ENCODE data around the gene CCNL1. TPM values are rescaled to one million over a fixed set of nuclear protein-coding genes. Genes with fewer than 3 reads are reported as not detected.
A peak's percentile ranks its signal among the peaks of the same experiment; 100 is the strongest.

The CCNL1 gene
- total RNA-seq, 1 experiment from 2014 or later: 118 TPM

DNA sequence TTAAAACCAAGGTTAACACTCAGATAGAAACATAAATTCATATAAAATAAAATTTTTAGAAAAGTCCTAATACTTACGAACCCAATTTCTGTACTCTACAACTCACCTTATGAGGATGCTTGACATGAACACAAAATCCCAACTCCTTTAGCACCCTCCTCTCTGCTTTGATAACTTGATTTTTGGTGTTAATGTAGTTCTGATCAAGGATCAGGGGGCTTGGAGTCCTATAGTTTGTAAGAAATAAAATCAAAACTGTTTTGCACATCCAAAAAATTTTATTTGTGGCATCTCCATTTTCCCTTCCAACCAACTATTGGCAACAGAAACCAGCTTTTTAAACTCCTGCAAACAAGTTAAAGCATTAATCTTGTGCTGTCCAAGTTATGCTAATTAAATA lies 7.0 kb downstream of the CCNL1 start:
- no TSS peak for BruUV-seq (replicated peaks)

DNA sequence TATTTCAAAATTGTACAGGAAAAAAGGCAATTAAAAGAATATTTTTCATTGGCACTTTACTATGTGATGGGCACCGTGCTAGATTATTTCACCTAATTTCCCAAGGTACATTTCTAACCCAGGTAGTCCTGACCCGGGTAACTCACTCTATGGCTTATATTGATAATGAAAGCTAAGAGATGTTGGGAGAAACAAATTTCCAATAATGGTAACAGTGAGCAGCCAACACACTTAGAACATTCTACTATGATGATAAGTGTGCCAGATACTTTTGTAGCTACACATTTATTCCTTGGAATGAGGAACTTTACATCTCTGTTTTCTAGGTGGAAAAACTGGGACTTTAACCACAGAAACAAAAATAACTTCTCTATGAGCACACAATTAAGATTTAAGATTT lies 7.5 kb downstream of the CCNL1 start:
- no peaks in the 10 kb centered on the region for H3K27me3 ChIP-seq (ENCODE audit: control insufficient read depth, insufficient read depth, low read length)
- H3K27ac ChIP-seq (ENCODE audit: low read length): peak overlapping the region; percentile 37; the same call in 1 of the 2 replicates
- intact Hi-C loops (cut with micrococcal nuclease; ENCODE audit: unreplicated experiment): no loop called here
- DNase-seq (ENCODE audit: low read depth, low spot score): no peak
- no peak overlapping the region for H3K4me3 ChIP-seq (ENCODE audit: low read depth in 2 of 2, low read length in 2 of 2)
- no peaks in the 10 kb centered on the region for H3K9me3 ChIP-seq (ENCODE audit: control insufficient read depth, insufficient read depth, low read depth, low read length)
- peaks cover 100% of the 10 kb centered on the region for H3K36me3 ChIP-seq (ENCODE audit: control insufficient read depth, insufficient read depth, low read length)
- in situ Hi-C loops (cut with HindIII; ENCODE audit: low pct_unique_long_range_greater_than_20kb, low sequenced_read_pairs): no loop called here
- ChIA-PET POLR2A (interaction anchor here (0.6 kb wide), 2 partner anchors 25 to 307 kb away, joined by 5 to 8 read pairs; no protein-coding TSS in a partner anchor), CTCF (no interaction called here)
- ATAC-seq: no peak
- H3K4me1 ChIP-seq (ENCODE audit: control insufficient read depth, insufficient read depth, low read length): peaks cover 42% of the 10 kb centered on the region
- BruUV-seq (replicated peaks): no TSS peak
- TF ChIP-seq POLR2AphosphoS5 (IDR thresholded peaks at IDR 0.05; ENCODE audit: low read depth, low read length) (peak; percentile 32; the same call in 1 of the 2 replicates), TCF7L2 (IDR thresholded peaks at IDR 0.05; ENCODE audit: low read depth, low read length) (no peak)
- TF ChIP-seq, protein P1, sequence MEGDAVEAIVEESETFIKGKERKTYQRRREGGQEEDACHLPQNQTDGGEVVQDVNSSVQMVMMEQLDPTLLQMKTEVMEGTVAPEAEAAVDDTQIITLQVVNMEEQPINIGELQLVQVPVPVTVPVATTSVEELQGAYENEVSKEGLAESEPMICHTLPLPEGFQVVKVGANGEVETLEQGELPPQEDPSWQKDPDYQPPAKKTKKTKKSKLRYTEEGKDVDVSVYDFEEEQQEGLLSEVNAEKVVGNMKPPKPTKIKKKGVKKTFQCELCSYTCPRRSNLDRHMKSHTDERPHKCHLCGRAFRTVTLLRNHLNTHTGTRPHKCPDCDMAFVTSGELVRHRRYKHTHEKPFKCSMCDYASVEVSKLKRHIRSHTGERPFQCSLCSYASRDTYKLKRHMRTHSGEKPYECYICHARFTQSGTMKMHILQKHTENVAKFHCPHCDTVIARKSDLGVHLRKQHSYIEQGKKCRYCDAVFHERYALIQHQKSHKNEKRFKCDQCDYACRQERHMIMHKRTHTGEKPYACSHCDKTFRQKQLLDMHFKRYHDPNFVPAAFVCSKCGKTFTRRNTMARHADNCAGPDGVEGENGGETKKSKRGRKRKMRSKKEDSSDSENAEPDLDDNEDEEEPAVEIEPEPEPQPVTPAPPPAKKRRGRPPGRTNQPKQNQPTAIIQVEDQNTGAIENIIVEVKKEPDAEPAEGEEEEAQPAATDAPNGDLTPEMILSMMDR (IDR thresholded peaks at IDR 0.05): no peak

More for the DNA sequence above, 7.0 kb downstream of the CCNL1 start:
- H3K27me3 ChIP-seq (ENCODE audit: control insufficient read depth, insufficient read depth, low read length): no peaks in the 10 kb centered on the region
- peaks cover 100% of the 10 kb centered on the region for H3K36me3 ChIP-seq (ENCODE audit: control insufficient read depth, insufficient read depth, low read length)
- no peak overlapping the region for H3K27ac ChIP-seq (ENCODE audit: low read length)
- DNase-seq (ENCODE audit: low read depth, low spot score): no peak
- no peak for ATAC-seq
- no peak overlapping the region for H3K4me3 ChIP-seq (ENCODE audit: low read depth in 2 of 2, low read length in 2 of 2)
- in situ Hi-C loops (cut with HindIII; ENCODE audit: low pct_unique_long_range_greater_than_20kb, low sequenced_read_pairs) (no loop called here), intact Hi-C loops (cut with micrococcal nuclease; ENCODE audit: unreplicated experiment) (no loop called here)
- H3K4me1 ChIP-seq (ENCODE audit: control insufficient read depth, insufficient read depth, low read length): peaks cover 47% of the 10 kb centered on the region
- no peaks in the 10 kb centered on the region for H3K9me3 ChIP-seq (ENCODE audit: control insufficient read depth, insufficient read depth, low read depth, low read length)
- no peak for TF ChIP-seq SIN3A (IDR thresholded peaks at IDR 0.05; ENCODE audit: borderline replicate concordance, insufficient read depth, low read depth, low read length)
- TF ChIP-seq, protein P1 (IDR thresholded peaks at IDR 0.05): no peak
- no peak for TF ChIP-seq TCF7L2 (IDR thresholded peaks at IDR 0.05; ENCODE audit: low read depth, low read length)
- no peak for TF ChIP-seq POLR2AphosphoS5 (IDR thresholded peaks at IDR 0.05; ENCODE audit: low read depth, low read length)
- TF ChIP-seq, protein P2, sequence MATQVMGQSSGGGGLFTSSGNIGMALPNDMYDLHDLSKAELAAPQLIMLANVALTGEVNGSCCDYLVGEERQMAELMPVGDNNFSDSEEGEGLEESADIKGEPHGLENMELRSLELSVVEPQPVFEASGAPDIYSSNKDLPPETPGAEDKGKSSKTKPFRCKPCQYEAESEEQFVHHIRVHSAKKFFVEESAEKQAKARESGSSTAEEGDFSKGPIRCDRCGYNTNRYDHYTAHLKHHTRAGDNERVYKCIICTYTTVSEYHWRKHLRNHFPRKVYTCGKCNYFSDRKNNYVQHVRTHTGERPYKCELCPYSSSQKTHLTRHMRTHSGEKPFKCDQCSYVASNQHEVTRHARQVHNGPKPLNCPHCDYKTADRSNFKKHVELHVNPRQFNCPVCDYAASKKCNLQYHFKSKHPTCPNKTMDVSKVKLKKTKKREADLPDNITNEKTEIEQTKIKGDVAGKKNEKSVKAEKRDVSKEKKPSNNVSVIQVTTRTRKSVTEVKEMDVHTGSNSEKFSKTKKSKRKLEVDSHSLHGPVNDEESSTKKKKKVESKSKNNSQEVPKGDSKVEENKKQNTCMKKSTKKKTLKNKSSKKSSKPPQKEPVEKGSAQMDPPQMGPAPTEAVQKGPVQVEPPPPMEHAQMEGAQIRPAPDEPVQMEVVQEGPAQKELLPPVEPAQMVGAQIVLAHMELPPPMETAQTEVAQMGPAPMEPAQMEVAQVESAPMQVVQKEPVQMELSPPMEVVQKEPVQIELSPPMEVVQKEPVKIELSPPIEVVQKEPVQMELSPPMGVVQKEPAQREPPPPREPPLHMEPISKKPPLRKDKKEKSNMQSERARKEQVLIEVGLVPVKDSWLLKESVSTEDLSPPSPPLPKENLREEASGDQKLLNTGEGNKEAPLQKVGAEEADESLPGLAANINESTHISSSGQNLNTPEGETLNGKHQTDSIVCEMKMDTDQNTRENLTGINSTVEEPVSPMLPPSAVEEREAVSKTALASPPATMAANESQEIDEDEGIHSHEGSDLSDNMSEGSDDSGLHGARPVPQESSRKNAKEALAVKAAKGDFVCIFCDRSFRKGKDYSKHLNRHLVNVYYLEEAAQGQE (IDR thresholded peaks at IDR 0.05; ENCODE audit: insufficient read depth in 1 of 2, low read depth in 2 of 2, low read length in 1 of 2): no peak
- POLR2A ChIA-PET: no interaction called here
- CTCF ChIA-PET: no interaction called here

Measured in Panc1 (cell line).